T-helper 1 cell treated with Interleukin-12 subunit alpha and Interleukin-12 subunit beta and Interleukin-4 antibody, amounts not matched to agents 30 μg/mL and 1 μg/mL, for 36 hours (primary cell): ENCODE results near the gene NAT9.

ENCODE experiments used
- H3K27ac Mint-ChIP-seq: one replicate; pipeline ENCODE4 v1.8.0; 2021; ENCODE audit warnings: mild to moderate bottlenecking, mixed read lengths
- H3K27me3 Mint-ChIP-seq: one replicate; pipeline ENCODE4 v1.8.0; 2021; ENCODE audit warnings: low read depth, mixed read lengths
- H3K36me3 Mint-ChIP-seq: one replicate; pipeline ENCODE4 v1.8.0; 2021; ENCODE audit warnings: low read depth, mixed read lengths
- H3K4me1 Mint-ChIP-seq: one replicate; pipeline ENCODE4 v1.8.0; 2021; ENCODE audit warnings: low read depth, mixed read lengths
- H3K4me3 Mint-ChIP-seq: one replicate; pipeline ENCODE4 v1.8.0; 2021; ENCODE audit warnings: mild to moderate bottlenecking, moderate library complexity, mixed read lengths
- H3K9me3 Mint-ChIP-seq: one replicate; pipeline ENCODE4 v1.8.0; 2021; ENCODE audit warnings: mixed read lengths

NAT9 gene

DNA sequence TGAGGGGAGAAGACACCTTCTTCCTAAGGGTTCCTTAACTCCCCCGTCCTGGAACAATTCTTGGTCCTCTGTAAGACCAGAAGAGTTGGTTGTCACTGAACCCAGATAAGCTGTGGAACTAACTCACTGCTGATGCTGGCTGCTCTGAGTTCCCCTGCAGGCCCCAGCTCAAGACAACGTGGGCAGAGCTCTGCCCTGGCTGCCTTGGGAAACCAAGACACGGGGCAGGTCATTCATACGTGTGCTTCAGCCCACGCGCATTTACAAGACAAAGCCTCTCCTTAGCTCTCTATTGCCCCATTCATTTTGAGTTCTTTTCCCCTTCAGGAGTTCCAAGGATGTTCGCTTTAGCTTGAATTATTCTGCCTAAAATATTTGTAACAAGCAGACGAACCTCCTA, 3.4 kb upstream of the NAT9 start:
- no peaks in the 10 kb centered on the region for H3K9me3 Mint-ChIP-seq
- no peaks in the 10 kb centered on the region for H3K27me3 Mint-ChIP-seq
- H3K4me3 Mint-ChIP-seq, result peak overlapping the region; percentile 81
- H3K4me1 Mint-ChIP-seq, result peaks cover 65% of the 10 kb centered on the region
- H3K27ac Mint-ChIP-seq, result peak overlapping the region; percentile 98
- peaks cover 18% of the 10 kb centered on the region for H3K36me3 Mint-ChIP-seq

DNA sequence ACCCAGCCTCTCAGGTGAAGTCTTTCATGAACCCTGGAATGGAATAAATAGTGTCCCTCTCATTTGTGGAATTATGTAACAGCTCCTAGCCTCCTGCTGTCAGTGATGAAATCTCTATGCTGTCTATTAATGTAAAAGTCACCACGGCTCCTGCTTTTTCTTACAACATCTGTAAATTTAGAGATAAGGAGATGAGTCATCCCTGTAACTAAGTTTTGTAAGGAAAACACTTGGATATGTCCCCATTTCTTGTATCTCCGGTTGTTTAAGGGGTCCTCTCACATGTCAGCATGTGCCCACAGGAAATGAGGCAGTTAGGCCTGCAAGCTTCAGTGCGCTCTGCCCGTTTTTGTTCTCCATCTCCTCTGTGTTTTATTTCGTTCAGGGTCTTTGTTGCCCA, 2.8 kb upstream of the NAT9 start:
- peak overlapping the region; percentile 26 for H3K4me3 Mint-ChIP-seq
- H3K4me1 Mint-ChIP-seq, result peaks cover 62% of the 10 kb centered on the region
- peak overlapping the region; percentile 98 for H3K27ac Mint-ChIP-seq
- no peaks in the 10 kb centered on the region for H3K9me3 Mint-ChIP-seq
- H3K27me3 Mint-ChIP-seq, result no peaks in the 10 kb centered on the region
- peaks cover 17% of the 10 kb centered on the region for H3K36me3 Mint-ChIP-seq

DNA sequence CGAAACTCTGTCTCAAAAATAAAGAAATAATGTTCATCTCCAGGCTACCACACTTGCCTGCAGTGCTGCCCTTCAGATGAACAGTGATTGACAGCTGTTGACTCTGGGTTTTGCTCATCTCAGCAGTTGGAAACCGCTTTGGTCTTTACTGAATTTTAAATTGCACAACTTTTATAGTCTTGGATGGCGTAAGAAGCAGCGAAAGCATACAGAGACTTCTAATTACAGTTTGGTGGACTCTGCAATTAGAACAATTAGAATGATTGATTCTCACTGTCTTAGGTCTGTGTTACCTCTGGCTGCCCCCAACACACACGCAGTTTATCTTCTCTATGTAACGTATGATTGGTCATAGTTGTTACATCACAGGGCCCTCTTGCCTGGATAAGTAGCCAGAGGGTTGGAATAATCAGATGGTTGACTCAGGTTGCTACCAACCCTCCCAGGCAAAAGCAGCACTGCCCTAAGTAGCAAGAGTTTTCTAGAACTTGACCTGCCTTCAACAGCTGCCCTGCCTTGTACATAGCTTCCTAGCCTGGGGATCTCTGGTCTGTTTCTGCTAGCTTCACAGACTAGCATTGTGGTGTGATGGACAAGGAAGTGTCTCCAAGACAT, 1.9 kb upstream of the NAT9 start:
- peak overlapping the region; percentile 55 for H3K27ac Mint-ChIP-seq
- no peaks in the 10 kb centered on the region for H3K9me3 Mint-ChIP-seq
- peaks cover 20% of the 10 kb centered on the region for H3K36me3 Mint-ChIP-seq
- H3K4me1 Mint-ChIP-seq, result peaks cover 66% of the 10 kb centered on the region
- H3K4me3 Mint-ChIP-seq, result peak overlapping the region; percentile 34
- no peaks in the 10 kb centered on the region for H3K27me3 Mint-ChIP-seq

DNA sequence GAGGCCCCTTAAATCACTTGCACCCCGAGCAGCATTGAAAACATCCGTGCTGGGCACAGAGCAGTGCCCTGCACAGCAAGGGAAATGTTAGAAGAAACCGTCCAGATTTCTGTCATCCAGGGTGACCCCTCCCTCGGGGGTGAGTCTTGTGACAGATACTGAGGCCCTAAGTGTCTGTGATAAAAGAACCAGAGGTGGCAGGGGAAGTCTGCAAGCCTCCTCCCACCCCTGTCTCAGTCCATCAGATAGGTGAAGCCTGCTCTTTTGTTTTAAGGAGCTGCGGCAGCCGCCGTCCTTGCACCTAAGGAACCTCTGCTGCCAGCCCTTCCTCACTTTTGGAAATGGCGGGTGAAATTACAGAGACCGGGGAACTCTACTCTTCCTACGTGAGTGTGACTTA, 845 bp upstream of the NAT9 start:
- Mint-ChIP-seq H3K9me3 (no peaks in the 10 kb centered on the region), H3K27me3 (no peaks in the 10 kb centered on the region), H3K27ac (peak overlapping the region; percentile 34), H3K4me3 (peak overlapping the region; percentile 99), H3K36me3 (peaks cover 25% of the 10 kb centered on the region), H3K4me1 (peaks cover 67% of the 10 kb centered on the region)

DNA sequence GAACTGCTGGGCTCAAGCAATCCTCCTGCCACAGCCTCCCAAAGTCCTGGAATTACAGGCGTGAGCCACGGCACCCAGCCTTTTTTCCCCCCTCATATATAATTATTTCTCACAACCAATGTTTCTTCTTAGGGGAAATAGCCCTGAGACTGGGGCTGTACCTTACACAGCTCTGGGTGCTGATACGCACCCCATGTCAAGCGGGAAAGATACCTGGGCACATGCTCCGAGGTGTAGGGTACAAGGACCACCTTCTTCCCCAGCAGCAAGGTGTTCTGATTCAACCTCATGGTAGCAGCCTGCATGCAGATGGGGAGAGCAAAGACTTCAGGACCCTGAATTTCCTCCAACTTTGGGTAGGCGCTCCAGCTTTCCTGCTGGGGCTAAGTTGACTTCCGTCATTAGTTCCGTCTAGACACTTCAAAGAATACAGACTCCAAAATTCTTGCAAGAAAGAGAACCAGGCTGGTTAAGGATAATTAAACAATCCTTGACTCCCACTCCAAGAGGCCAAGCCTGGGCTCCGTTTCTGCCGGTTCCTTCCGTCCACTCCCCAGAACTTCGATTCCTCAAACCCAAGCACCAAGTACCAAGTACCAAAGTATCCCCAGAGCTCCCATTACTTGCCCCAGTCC, 619 bp downstream of the NAT9 start:
- peaks cover 28% of the 10 kb centered on the region for H3K36me3 Mint-ChIP-seq
- H3K27ac Mint-ChIP-seq, result peak overlapping the region; percentile 93
- peak overlapping the region; percentile 99 for H3K4me3 Mint-ChIP-seq
- H3K27me3 Mint-ChIP-seq, result no peaks in the 10 kb centered on the region
- peaks cover 60% of the 10 kb centered on the region for H3K4me1 Mint-ChIP-seq
- H3K9me3 Mint-ChIP-seq, result no peaks in the 10 kb centered on the region

DNA sequence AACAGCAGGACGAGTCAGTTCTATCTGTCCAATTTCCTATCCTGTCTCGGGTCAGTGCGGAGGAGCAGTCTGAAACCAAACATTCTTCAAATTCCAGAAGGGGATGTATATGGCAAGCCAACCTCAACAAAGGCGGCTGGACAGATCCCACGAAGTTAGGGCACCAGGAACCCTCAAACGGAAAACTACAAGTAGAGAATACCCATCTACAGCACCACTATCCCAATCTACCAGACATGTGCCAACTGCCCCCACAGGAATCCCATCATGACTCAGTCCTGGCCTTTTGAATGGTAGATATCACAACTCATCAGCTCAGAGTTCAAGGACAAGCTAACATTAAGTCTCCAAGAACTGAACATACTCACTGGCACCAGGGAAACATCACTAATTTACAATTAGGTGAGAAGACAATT, 2.3 kb downstream of the NAT9 start:
- peaks cover 35% of the 10 kb centered on the region for H3K36me3 Mint-ChIP-seq
- peak overlapping the region; percentile 65 for H3K4me3 Mint-ChIP-seq
- peak overlapping the region; percentile 50 for H3K27ac Mint-ChIP-seq
- H3K9me3 Mint-ChIP-seq, result no peaks in the 10 kb centered on the region
- H3K4me1 Mint-ChIP-seq, result peaks cover 50% of the 10 kb centered on the region
- no peaks in the 10 kb centered on the region for H3K27me3 Mint-ChIP-seq

DNA sequence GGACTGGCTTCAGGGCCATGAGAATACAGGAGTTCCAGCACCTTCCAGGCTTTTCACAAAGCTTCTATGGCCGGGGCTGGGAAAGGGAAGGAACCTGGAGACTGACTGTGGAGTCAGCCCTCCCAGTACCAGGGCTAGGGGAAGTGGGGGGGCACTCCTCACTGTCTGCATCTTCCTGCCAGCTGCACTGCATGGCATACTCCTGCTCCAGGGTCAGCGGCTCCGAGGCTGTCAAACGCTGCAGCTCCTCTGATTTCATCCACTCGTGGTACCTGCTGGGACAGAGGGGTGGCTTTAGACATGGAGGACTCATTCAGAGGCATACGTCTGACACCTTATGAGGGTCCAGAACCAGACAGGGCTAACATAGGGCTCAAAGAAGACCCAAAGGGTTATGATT, 2.7 kb downstream of the NAT9 start:
- no peak overlapping the region for H3K4me3 Mint-ChIP-seq
- H3K36me3 Mint-ChIP-seq, result peaks cover 40% of the 10 kb centered on the region
- no peaks in the 10 kb centered on the region for H3K27me3 Mint-ChIP-seq
- peaks cover 49% of the 10 kb centered on the region for H3K4me1 Mint-ChIP-seq
- H3K9me3 Mint-ChIP-seq, result no peaks in the 10 kb centered on the region
- H3K27ac Mint-ChIP-seq, result peak overlapping the region; percentile 50

DNA sequence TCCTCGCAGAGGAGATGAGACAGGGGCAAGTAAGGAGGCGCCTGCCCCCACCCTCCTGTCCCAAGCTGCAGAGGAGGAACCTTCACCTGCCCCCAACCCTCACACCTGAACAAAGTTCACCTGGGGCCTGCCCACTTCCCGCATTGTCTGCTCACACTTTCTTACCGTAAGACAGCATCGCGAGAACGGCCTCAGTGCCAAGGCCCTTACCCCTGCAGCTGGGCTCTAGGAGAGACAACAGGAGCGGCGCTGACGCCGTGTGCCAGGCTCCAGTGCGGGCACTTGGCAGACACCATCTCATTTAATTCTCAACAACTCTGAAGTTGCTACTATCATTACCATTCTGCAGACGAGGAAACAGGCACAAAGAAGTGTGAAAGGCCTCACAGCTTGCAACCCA, 4.1 kb downstream of the NAT9 start:
- no peaks in the 10 kb centered on the region for H3K9me3 Mint-ChIP-seq
- H3K27ac Mint-ChIP-seq, result peak overlapping the region; percentile 9
- H3K4me3 Mint-ChIP-seq, result no peak overlapping the region
- no peaks in the 10 kb centered on the region for H3K27me3 Mint-ChIP-seq
- peaks cover 40% of the 10 kb centered on the region for H3K4me1 Mint-ChIP-seq
- H3K36me3 Mint-ChIP-seq, result peaks cover 40% of the 10 kb centered on the region

DNA sequence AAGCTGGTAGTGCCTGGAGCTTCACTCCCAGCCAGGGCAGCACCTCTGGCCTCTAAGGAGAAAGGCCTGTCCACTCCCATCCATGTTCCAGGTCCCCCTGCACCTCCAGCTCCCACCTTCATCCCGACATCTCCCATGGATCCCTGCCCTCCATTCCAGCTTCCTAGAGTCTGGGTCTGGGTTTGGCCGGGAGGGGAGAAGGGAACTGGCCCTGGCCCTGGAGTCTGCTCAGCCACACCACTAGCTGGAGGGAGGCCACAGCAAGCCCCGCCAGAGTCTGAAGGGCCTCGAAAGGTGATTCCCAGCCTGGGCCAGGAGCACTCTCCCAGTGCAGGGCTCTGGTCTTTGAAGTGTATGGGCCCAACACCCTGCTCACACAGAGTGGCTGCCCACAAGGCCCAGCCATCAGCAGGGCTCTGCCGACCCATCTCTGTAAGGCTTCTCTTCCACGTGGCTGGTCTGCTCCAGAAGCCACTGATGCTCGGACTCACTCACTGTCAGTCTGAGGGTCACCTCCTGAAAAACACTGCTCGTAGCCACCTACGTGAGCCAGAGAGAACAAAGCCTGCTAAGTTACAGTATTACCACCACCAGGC, 4.7 kb downstream of the NAT9 start:
- Mint-ChIP-seq H3K36me3 (peaks cover 42% of the 10 kb centered on the region), H3K4me3 (no peak overlapping the region), H3K4me1 (peaks cover 37% of the 10 kb centered on the region), H3K27me3 (no peaks in the 10 kb centered on the region), H3K27ac (no peak overlapping the region), H3K9me3 (no peaks in the 10 kb centered on the region)

DNA sequence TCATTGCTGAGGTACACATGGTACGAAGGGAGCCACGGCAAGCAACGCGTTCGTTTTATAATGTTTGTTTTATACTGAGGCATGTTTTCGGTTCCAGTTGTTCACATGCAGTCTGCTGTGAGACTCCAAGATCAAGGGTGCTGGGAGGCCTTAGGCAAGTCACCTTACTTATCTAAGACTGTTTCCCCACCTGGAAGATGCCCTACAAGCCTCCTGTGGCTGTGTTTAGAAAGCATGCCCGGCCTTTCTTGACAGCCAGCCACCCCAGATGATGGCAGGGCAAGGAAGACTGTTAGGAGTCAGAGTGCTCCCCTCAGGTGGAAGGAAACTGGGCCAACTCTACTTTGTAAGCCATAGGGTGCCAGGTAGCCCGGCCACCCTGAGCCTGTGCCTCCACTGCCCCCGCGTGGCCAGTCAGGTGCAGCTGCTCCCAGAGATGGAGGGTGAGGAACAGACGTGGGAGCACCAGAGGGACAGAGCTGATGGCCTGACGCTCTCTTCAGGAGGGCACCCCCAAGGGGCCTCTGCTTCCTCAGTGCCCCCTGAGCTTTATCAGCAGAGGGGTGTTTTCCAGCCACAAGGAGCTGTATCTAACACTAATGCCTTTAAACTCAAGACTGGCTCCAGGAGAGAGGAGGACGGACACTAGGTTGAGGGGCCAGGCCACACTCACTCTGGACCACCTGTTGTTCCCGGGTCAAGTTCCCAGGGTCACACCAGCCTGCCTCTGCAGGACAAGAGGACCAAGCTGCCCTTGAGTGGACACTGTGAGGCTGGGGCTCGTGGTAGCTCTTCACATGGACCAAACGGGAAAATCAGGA, 5.4 kb downstream of the NAT9 start:
- Mint-ChIP-seq H3K36me3 (peaks cover 41% of the 10 kb centered on the region), H3K27ac (peak overlapping the region; percentile 63), H3K9me3 (no peaks in the 10 kb centered on the region), H3K27me3 (no peaks in the 10 kb centered on the region), H3K4me3 (no peak overlapping the region), H3K4me1 (peaks cover 32% of the 10 kb centered on the region)

DNA sequence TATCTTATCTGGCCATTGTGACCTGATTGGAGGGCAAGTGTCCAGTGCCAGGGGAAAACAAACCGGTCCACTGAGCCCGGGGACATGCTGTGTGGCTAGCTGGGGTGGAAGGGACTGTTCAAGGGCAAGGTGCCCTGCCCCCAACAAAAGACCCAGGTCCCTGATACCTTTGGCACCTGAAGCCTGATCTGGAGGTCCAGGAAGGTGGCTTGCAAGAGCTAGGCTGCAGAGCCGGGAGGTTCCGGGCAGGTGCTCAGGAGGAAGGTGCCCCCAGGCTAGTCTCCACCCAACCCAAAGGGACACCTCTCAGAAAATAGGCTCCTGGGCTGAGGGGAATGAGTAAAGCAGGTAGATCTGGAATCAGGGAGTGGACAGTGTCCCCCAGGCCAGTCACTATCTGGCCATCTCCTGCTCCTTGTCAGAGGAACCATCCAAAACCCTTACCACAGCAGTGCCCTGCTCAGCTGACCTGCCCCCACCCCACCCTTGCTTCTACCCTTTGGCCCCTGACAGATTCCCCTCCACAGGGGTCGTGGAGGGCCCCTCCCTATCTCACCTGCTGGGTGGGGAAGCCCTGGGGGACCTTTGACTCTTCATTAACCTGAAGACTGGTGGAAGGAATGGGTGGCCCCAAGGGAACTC, 6.2 kb downstream of the NAT9 start:
- Mint-ChIP-seq H3K9me3 (no peaks in the 10 kb centered on the region), H3K27me3 (no peaks in the 10 kb centered on the region), H3K4me1 (peaks cover 28% of the 10 kb centered on the region), H3K36me3 (peaks cover 42% of the 10 kb centered on the region), H3K4me3 (no peak overlapping the region), H3K27ac (peak overlapping the region; percentile 63)

DNA sequence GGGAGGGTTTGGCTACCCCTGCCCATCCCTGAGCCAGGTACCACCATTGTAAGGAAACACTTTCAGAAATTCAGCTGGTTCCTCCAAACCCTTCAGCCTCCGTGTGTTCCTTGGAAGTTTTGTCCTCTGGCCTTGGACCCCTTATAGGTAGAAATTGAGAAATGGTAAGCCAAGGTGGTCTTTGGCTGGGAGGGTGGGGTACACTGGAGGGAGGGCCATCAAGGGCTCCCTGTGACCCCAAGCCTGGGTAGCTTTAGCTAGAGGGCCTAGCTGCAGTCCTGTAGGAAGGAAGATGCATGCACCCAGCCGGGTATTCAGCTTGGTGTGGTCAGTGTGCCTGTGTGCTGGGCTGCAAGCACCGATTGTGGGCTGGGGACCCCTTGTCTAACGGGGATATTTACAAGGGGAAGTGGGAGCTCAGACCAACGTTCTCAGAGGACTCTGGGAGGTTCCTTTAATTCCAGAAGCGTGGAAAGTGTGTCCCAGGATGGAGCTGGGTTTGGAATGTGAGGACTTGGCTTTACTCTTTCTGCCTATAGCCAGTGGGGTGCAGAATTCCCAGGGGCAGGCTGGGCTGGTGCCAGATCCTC, 6.8 kb downstream of the NAT9 start:
- no peaks in the 10 kb centered on the region for H3K9me3 Mint-ChIP-seq
- H3K27ac Mint-ChIP-seq, result no peak overlapping the region

DNA sequence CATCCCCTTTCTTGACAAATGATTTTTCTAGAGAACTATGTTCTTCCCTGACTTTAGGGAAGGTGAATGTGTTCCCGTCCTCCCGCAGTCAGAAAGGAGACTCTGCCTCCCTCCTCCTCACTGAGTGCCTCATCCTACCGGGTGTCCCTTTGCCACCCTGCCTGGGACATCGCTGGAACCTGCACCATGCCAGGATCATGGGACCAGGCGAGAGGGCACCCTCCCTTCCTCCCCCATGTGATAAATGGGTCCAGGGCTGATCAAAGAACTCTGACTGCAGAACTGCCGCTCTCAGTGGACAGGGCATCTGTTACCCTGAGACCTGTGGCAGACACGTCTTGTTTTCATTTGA, 7.4 kb downstream of the NAT9 start:
- no peaks in the 10 kb centered on the region for H3K27me3 Mint-ChIP-seq
- peaks cover 41% of the 10 kb centered on the region for H3K36me3 Mint-ChIP-seq
- peak overlapping the region; percentile 3 for H3K27ac Mint-ChIP-seq
- no peak overlapping the region for H3K4me3 Mint-ChIP-seq
- H3K4me1 Mint-ChIP-seq, result peaks cover 23% of the 10 kb centered on the region
- no peaks in the 10 kb centered on the region for H3K9me3 Mint-ChIP-seq

More for the DNA sequence above, 6.8 kb downstream of the NAT9 start:
- peaks cover 28% of the 10 kb centered on the region for H3K4me1 Mint-ChIP-seq
- H3K4me3 Mint-ChIP-seq, result no peak overlapping the region
- H3K36me3 Mint-ChIP-seq, result peaks cover 42% of the 10 kb centered on the region
- no peaks in the 10 kb centered on the region for H3K27me3 Mint-ChIP-seq
